HepG2 (cell line): ENCODE measurements around the gene SLC41A1. TPM values are rescaled to one million over a fixed set of nuclear protein-coding genes. Genes with fewer than 3 reads are reported as not detected.

Source experiments
- ATAC-seq: fragments of 200-7000 bp; cut with Tn5 transposase; 3 replicates; pipeline ENCODE4 v1.9.1; 2020; ENCODE audit warnings: mild to moderate bottlenecking, moderate library complexity
- BruUV-seq: library from RNA; stranded (reverse); fragments of 400-500 nt; replicated peaks from 2 replicates; lab custom pipeline; 2021; lab: Mats Ljungman, UMichigan
- CTCF ChIA-PET: fragments of 300-600 bp; formaldehyde crosslinking; extraction: SDS; loops from one replicate; lab custom pipeline; 2021; ENCODE audit warnings: low total read pairs, inconsistent platforms, low intra/inter-chr PET ratio; lab: Yijun Ruan, JAX
- POLR2A ChIA-PET: fragments of 350-600 bp; sonication (Branson Sonifier 250); formaldehyde crosslinking; loops from one replicate; lab custom pipeline; 2020; ENCODE audit warnings: antibody characterized with exemption, inconsistent platforms; lab: Yijun Ruan, JAX
- DNase-seq: peaks from one replicate; pipeline ENCODE4 v3.0.0-alpha.2; 2015; ENCODE audit warnings: low spot score
- FAIRE-seq: peaks from 3 replicates; lab custom pipeline; 2011; peaks lifted over from hg19 to GRCh38; lab: Jason Lieb, UNC
- H2AFZ ChIP-seq: one replicate; pipeline ENCODE4 v1.6.1; 2011; ENCODE audit warnings: low read length, inconsistent platforms
- H3K27ac ChIP-seq: fragments of 300-600 bp; 3 replicates; pipeline ENCODE4 v1.8.0; 2011; ENCODE audit warnings: mixed run types, mild to moderate bottlenecking, mixed read lengths, low read length, inconsistent platforms; ENCODE audit not compliant: insufficient read depth; ENCODE audit errors: extremely low read length
- H3K27me3 ChIP-seq, 2 experiments: fragments of 200-600 bp in 1 of 2; 2 replicates in 1 of 2; 3 replicates in 1 of 2; pipeline versions ENCODE4 v1.6.0 to v1.8.0; 2011; ENCODE audit warnings: low read length in 2 of 2, mild to moderate bottlenecking in 2 of 2, moderate library complexity in 2 of 2, inconsistent platforms in 1 of 2; ENCODE audit not compliant: insufficient read depth in 2 of 2, control insufficient read depth in 1 of 2
- H3K36me3 ChIP-seq, 2 experiments: fragments of 200-600 bp in 1 of 2; replicated peaks in 1 of 2; 2 replicates in 1 of 2; 3 replicates in 1 of 2; pipeline versions ENCODE4 v1.5.1 to v1.8.0; 2011; ENCODE audit warnings: low read length in 2 of 2, inconsistent platforms in 1 of 2; ENCODE audit not compliant: insufficient read depth in 2 of 2, control insufficient read depth in 1 of 2
- H3K4me1 ChIP-seq: 2 replicates; pipeline ENCODE4 v1.5.1; 2012; ENCODE audit warnings: low read length, inconsistent platforms; ENCODE audit not compliant: insufficient read depth
- H3K4me2 ChIP-seq: 2 replicates; pipeline ENCODE4 v1.6.0; 2011; ENCODE audit warnings: low read depth, low read length, inconsistent platforms
- H3K4me3 ChIP-seq, 3 experiments: fragments of 200-600 bp in 1 of 3; sonication (generic), shearing (Covaris generic) in 1 of 3; replicated peaks in 1 of 3; 2 replicates each; pipeline ENCODE4 v1.5.1; 2011 to 2016; ENCODE audit warnings: low read length in 3 of 3, inconsistent platforms in 2 of 3, low read depth in 2 of 3, mild to moderate bottlenecking in 2 of 3, control low read depth in 1 of 3, mixed read lengths in 1 of 3; ENCODE audit not compliant: insufficient read depth in 1 of 3
- H3K79me2 ChIP-seq: one replicate; pipeline ENCODE4 v1.6.1; 2011; ENCODE audit warnings: low read length, inconsistent platforms; ENCODE audit not compliant: insufficient read depth
- H3K9ac ChIP-seq: 2 replicates; pipeline ENCODE4 v1.6.0; 2011; ENCODE audit warnings: mild to moderate bottlenecking, low read depth, low read length, inconsistent platforms; ENCODE audit not compliant: insufficient read depth
- H3K9me3 ChIP-seq: 2 replicates; pipeline ENCODE4 v1.5.1; 2012; ENCODE audit warnings: mild to moderate bottlenecking, low read length
- H4K20me1 ChIP-seq: 2 replicates; pipeline ENCODE4 v1.6.0; 2011; ENCODE audit warnings: inconsistent platforms, mild to moderate bottlenecking, low read length, moderate library complexity; ENCODE audit not compliant: insufficient read depth
- CHD4 ChIP-seq: fragments of 200-600 bp; sonication (generic); IDR thresholded peaks from 2 replicates; pipeline ENCODE4 v1.7.0; 2017; ENCODE audit warnings: mild to moderate bottlenecking, low read length, borderline replicate concordance
- FOXA1 ChIP-seq, 2 experiments: fragments of 450-650 bp in 1 of 2; sonication (generic) in 1 of 2; formaldehyde crosslinking in 1 of 2; IDR thresholded peaks; 2 replicates each; pipeline versions ENCODE4 v1.4.0 to v1.6.1; 2016 to 2020; ENCODE audit warnings: missing genetic modification reagents in 1 of 2
- KLF6 ChIP-seq: IDR thresholded peaks from 2 replicates; pipeline ENCODE4 v1.8.0; 2016; ENCODE audit warnings: missing biosample characterization, missing genetic modification reagents
- MXD3 ChIP-seq: IDR thresholded peaks from 2 replicates; pipeline ENCODE4 v1.6.1; 2016; ENCODE audit warnings: mild to moderate bottlenecking, missing biosample characterization, missing genetic modification reagents
- NCOA2 ChIP-seq: sonication (generic); formaldehyde crosslinking; IDR thresholded peaks from 2 replicates; pipeline ENCODE4 v1.8.0; 2022; ENCODE audit warnings: inconsistent platforms
- NR3C1 ChIP-seq: sonication (generic); formaldehyde crosslinking; IDR thresholded peaks from 2 replicates; pipeline ENCODE4 v1.4.0; 2020; ENCODE audit warnings: missing genetic modification reagents
- PITX1 ChIP-seq: sonication (generic); formaldehyde crosslinking; IDR thresholded peaks from 2 replicates; pipeline ENCODE4 v1.5.1; 2020; ENCODE audit warnings: mild to moderate bottlenecking, missing genetic modification reagents
- PLSCR1 ChIP-seq: sonication (generic); formaldehyde crosslinking; IDR thresholded peaks from 2 replicates; pipeline ENCODE4 v1.5.0; 2020; ENCODE audit warnings: missing genetic modification reagents, mild to moderate bottlenecking, borderline replicate concordance
- PREB ChIP-seq: sonication (generic); formaldehyde crosslinking; IDR thresholded peaks from 2 replicates; pipeline ENCODE4 v1.4.0; 2020; ENCODE audit warnings: missing genetic modification reagents
- SNRNP70 ChIP-seq: fragments of 200-400 bp; formaldehyde crosslinking; IDR thresholded peaks from 2 replicates; pipeline ENCODE4 v1.6.1; 2017; ENCODE audit warnings: mild to moderate bottlenecking, low read depth, low read length, moderate library complexity
- TAF15 ChIP-seq: fragments of 200-400 bp; formaldehyde crosslinking; IDR thresholded peaks from one replicate; pipeline ENCODE4 v1.6.1; 2018; ENCODE audit warnings: mild to moderate bottlenecking, low read depth, low read length; ENCODE audit not compliant: poor library complexity, severe bottlenecking
- ZNF143 ChIP-seq: sonication (generic); formaldehyde crosslinking; IDR thresholded peaks from 2 replicates; pipeline ENCODE4 v1.4.0; 2020; ENCODE audit warnings: missing genetic modification reagents
- ZNF224 ChIP-seq: sonication (generic); formaldehyde crosslinking; IDR thresholded peaks from 2 replicates; pipeline ENCODE4 v1.5.0; 2020; ENCODE audit warnings: mild to moderate bottlenecking, missing genetic modification reagents
- ZNF775 ChIP-seq: sonication (generic); formaldehyde crosslinking; IDR thresholded peaks from 2 replicates; pipeline ENCODE4 v1.4.0; 2020; ENCODE audit warnings: missing genetic modification reagents, mild to moderate bottlenecking, moderate library complexity, borderline replicate concordance
- ZNF782 ChIP-seq: sonication (generic); formaldehyde crosslinking; IDR thresholded peaks from 2 replicates; pipeline ENCODE4 v1.4.0; 2020; ENCODE audit warnings: missing genetic modification reagents, mild to moderate bottlenecking, borderline replicate concordance
- WGBS: methylation state at CpG from one replicate; pipeline ENCODE4 v1.1.6; 2017; ENCODE audit warnings: low lambda C conversion rate; 5-methylcytosine and 5-hydroxymethylcytosine counted together
- in situ Hi-C: cut with HindIII; loops from 2 replicates; pipeline ENCODE4 v1.10.0; 2017; ENCODE audit warnings: low pct_unique_long_range_greater_than_20kb; ENCODE audit not compliant: extremely low pct_ligation_motif_present
- intact Hi-C: fragments of 100-400 bp; cut with micrococcal nuclease; formaldehyde crosslinking; loops from one replicate; pipeline ENCODE4 v1.10.0; 2022; ENCODE audit not compliant: unreplicated experiment
- polyA plus RNA-seq, 8 experiments: library from polyadenylated mRNA; depleted of rRNA in 3 of 8; stranded (reverse) in 7 of 8; unstranded in 1 of 8; fragments of >200 nt; fragmentation: Illumina TruSeq in 4 of 8; extraction: Trizol in 4 of 8; gene quantifications; 2 replicates each; pipeline versions ENCODE4 v1.2.1 to v1.2.3, GENCODE V29; 2011 to 2016; ENCODE audit warnings: low read depth in 4 of 8, missing spikeins in 1 of 8, mixed read lengths in 1 of 8; ENCODE audit not compliant: insufficient read depth in 1 of 8
- total RNA-seq, 5 experiments: library from RNA; depleted of rRNA; stranded (reverse); fragments of >200 nt; fragmentation: Illumina TruSeq; extraction: Trizol; gene quantifications; 2 replicates each; pipeline ENCODE4 v1.2.3, GENCODE V29; 2016; ENCODE audit warnings: low read depth in 1 of 5

Gene SLC41A1
- total and polyA plus RNA-seq, 2 of the 13 experiments (the other 11 are each of a cell fraction or from before 2014, with no cell fraction given), result 2.2 to 4.6 TPM

- DNase-seq, result no peak
- ChIA-PET POLR2A (no interaction called here), CTCF (no interaction called here)
- Histone ChIP-seq H3K27ac (no peak overlapping the region), H3K4me3 (no peak overlapping the region), H2AFZ (no peak overlapping the region), H3K27me3 (peaks cover 3 to 18% of the 10 kb centered on the region in 2 experiments; a peak in 3 of 5 replicates), H3K9me3 (no peaks in the 10 kb centered on the region), H3K79me2 (no peaks in the 10 kb centered on the region), H3K4me1 (no peaks in the 10 kb centered on the region), H3K36me3 (no peaks in the 10 kb centered on the region), H3K4me2 (no peak overlapping the region), H3K9ac (no peak overlapping the region), H4K20me1 (no peaks in the 10 kb centered on the region)
- no peak for FAIRE-seq
- in situ Hi-C loops, result no loop called here
- BruUV-seq, result no TSS peak
- TF ChIP-seq CHD4, result no peak
- no peak for TF ChIP-seq ZNF782 (CRISPR knock-in tag)
- no peak for TF ChIP-seq NR3C1 (CRISPR knock-in tag)
- TF ChIP-seq ZNF224, result no peak
- TF ChIP-seq PREB (CRISPR knock-in tag), result no peak
- TF ChIP-seq ZNF143 (CRISPR knock-in tag), result no peak
- no peak for TF ChIP-seq MXD3 (CRISPR knock-in tag)
- TF ChIP-seq PITX1 (CRISPR knock-in tag), result no peak
- TF ChIP-seq SNRNP70, result no peak
- TF ChIP-seq NCOA2 (CRISPR knock-in tag), result no peak
- TF ChIP-seq ZNF775, result no peak
- TF ChIP-seq PLSCR1 (CRISPR knock-in tag), result no peak
- no peak for TF ChIP-seq FOXA1 (IDR thresholded peaks at IDR 0.05)
- no peak for TF ChIP-seq FOXA1 (CRISPR knock-in tag; IDR thresholded peaks at IDR 0.05)
- no peak for TF ChIP-seq KLF6 (CRISPR knock-in tag)
- no peak for TF ChIP-seq TAF15
- ATAC-seq, result no peak
- 27% methylated on average over 7 of the region's 7 CpGs for WGBS
- intact Hi-C loops, result no loop called here
Measured at GRCh38 chr1:205837382-205837970, 24.5 kb upstream of the SLC41A1 start.
